ENCODE measurements around the gene BIK.
A peak's percentile ranks its signal among the peaks of the same experiment; 100 is the strongest.

Gene BIK

DNA sequence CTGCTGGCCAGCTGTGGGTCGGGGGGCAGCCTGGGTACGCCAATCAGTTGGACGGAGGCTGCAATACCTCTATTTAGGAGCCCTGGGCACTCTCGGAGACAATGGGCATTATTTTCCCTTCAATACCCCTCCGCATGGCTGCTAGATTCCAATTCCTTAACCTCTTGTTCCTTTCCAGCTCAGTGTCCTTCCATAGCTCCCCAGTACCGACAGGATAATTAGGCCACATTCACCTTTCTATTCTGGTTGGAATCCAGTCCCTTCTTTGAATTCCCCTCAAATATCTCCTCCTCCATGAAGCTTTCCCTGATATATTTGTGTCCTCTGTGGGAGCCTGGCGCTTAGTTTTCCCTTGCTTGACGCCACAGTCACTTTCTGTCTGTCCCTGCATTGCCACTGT, 4.2 kb upstream of the BIK start:
- DNase-seq, result no peak

DNA sequence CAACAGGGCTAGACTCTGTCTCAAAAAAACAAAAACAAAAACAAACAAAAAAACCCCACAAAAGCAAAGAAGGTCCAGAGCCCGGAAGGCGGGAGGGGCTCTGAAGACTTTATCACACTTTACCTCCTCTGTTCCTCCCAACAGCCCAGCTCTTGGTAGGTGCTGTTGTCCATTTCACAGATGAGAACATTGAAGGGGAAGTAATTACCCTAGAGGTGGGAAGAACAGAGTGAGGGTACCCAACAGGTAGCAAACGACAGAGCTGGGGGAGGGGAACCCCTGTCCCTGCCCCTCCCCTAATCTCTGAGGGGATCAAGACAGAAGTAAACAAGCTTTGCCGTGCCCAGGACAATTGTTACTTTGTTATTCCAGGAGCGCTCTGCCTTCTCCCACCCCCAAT, 1.0 kb upstream of the BIK start:
- no peak for DNase-seq

DNA sequence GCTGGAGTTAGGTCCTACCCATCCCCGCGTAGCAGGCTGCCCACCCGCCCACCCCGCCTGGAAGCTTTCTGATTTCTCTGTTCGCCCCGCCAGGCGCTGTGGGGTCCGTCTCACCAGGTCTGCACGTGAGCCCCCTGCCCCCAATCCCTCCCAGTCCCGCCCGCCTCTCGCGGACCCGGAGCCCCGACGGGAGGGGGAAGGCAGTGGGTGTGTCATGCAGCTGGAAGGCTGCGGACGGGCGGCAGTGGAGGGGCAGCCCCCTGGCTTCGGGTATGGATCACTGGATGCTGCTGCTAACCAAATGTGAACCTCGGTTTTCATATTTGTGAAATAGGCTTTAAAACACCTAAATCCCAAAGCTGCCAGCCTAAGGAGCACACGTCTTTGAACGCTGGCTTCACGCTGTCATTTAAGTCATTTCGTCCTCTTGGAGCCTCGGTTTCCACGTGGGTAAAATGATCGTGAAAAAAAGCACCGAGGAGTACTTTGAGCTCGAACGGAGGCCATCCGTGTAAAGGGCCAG, 568 bp upstream of the BIK start:
- no peak for DNase-seq

DNA sequence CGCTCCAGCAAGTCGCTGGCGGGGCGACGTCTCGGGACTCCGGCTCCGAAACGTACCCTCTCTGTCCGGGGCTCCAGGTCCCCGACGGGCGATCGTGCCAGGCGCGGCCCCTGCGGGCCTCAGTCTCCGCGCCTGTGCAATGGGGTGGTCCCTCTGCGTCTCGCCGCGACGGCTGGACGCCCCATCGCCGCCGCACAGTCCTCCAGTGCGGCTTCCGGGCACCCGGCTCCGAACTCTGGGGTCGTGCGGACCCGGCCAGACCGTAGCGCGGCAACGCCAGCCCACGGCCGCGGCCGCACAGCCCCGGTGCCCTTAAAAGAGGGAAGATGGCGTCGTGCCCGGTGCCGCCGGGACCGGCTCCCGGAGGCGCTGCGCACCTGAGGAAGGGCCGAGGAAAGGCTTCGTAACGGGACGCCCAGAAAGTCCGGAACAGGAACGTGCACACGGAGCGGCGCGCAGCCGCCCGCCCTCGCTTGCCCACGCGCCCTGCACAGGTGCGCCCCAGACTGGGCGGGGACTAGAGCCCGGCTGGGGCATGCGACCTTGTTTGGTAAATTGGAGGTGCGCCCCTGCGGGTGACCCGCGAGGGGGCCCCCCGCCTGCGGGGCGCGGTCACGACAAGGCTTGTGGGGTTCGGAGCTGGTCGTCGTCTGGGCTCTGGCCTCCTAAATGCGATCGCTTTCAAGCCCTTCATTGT, 525 bp downstream of the BIK start:
- no peak for DNase-seq

DNA sequence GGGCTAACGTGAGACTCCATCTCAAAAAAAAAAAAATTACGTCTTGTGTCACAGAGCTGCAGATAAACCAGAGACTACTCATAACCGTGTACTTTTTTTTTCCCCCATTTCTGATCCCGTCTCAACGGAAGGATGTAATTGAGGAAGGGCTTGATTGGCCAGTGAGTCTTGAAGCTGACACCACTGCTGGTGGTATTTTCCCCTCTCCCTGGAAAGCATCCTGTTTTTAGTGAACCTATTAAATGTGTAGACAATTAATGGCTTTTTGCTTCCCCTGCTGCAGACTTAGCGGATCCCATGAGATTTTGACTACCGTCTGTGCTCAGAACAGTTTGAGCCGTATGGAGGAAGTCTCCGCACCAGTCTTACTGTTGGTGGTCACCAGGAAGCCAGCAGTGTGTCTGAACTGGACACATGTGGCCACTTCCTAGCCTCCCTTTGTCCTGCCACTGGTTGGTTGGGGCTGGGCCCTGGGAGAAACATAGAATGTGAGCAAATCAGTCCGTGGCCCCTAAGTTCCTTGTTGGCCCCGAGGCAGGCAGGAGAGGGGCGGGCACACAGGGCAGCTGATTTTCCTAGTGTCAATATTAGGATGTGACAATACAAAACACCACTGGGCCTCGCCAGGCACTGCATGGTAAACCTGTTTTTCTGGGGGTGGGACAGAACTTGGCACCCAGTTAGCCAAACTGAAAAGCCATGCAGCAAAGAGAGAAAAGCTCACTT, 3.1 kb downstream of the BIK start:
- DNase-seq, result no peak

DNA sequence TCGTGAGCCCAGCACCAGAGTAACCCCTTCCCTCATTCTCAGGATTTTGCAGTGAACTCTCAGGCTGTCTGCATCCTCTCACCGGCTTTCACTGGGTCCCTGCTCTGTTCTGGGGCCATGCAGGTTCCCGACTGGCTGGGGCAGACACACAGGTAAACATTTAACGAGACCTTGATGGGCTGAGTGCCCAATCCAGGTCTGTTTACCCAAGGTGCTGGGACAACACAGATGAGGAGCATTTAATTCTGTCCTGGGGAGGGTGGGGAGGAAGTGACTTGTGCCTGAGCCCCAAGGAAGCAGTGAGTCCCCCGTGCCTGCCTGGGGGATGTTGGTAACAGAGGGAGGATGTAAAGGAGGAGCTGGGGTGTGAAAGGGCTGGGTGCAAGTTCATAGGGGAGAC, 4.4 kb downstream of the BIK start:
- DNase-seq, result no peak

DNA sequence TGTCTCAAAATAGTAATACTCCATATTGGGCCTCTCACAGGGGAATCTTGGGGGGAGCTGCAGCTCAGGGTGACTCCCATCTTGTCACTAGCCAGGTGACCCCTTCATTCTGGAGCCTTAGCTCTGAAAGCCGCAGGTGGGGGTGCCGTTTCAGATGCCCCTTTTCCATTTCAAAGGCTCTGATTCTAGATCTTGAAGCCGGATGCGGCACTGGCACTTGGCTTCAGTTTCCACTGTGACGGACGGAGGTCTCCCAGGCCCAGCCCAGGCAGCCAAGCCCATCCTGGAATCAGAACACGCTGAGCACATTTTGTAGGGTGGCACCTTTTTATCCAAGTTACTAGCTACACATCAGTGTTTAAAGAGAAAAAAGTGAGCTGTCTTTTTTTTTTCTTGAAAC, 6.4 kb downstream of the BIK start:
- no peak for DNase-seq

DNA sequence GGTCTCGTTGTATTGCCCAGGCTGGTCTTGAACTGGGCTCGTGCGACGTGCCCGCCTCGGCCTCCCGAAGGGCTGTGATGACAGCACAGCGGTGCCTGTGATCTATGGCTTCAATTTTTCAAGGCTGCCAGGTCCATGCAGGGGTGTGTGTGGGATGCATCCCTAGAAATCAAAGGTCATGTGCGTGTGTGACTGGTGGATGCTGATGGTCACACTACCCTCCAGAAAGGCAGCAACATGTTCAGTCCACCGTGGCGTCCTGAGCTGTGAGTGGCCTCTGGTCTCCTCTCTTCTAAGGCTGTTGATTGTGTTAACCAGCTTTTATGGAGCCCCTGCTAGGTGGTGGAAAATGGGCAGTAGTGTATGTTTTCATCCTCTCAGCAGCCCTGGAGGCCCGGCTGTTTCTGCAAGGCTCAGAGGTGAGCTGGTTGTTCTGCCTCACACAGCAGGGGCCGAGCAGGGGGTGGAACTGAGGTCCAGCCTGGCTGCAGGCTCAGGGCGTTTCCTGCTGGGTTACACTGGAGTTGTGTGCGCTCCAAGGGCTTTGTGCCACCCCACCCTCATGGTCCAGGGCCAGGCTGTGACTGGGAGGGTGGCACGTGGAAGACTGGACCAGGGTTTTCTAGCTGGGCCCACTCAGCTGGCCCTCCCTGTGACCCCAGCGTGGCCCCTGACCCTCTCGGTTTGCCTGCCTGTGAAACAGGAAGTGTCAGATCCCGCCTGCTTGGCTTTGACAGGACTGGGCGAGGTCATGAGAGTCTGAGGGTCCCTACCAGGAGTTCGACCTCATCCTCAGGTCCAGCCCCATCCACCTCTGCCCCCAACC, 7.7 kb downstream of the BIK start:
- DNase-seq, result no peak

DNA sequence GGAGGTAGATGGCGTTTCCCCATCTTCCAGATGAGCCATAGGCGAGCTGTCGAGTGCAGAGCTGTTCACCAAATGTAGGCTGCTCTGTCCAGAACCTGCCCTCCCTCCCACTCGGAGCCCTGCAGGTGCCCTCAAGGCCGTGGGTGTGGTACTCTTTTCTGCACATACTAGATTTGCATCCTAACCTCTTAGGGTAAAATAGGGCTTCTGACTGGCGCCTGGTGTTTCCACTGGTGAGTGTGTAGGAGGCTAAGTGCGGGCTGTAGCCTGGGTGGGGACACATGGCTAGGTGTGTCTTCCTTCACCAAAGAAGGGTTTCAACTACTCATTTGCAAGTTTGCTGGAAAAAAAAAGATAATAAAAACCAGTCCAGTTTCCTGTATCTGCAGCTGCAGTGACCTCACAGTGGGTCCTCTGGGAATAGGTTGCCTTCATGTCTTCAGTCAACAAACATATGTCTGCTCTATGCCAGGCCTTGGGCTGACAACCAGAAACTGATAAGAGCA, 8.5 kb downstream of the BIK start:
- no peak for DNase-seq

DNA sequence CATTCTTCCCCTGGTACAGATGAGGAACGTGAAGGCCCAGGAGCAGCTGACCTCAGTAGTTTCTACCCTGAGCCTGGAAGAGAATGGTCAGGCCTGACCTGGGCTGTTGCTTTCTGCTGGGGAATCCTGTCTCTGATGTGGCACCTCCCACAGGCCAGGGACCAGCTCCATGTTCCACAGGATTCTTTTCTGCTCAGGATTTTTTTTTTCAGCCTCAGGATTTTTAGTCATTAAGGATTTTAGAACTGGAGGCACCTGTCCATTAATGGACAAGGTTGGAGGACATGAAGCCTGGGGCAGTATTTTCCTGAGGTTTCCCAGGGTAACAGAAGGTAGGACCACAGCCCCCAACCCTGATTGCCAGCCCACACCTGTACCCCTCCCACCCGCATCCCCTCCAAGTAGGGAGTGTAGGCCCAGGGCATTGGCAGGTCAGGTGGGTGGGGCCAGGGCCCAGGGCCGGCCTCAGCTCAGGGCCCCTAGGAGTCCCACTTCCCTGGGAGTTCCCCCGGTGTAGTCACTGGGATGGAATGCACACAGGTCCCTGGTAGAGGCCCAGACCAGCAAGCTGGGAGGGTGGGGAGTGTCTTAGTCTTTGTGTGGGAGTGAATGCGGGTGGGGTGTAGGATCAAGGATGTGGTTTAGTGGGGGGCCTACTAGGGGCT, 16.1 kb downstream of the BIK start:
- DNase-seq, result no peak

DNA sequence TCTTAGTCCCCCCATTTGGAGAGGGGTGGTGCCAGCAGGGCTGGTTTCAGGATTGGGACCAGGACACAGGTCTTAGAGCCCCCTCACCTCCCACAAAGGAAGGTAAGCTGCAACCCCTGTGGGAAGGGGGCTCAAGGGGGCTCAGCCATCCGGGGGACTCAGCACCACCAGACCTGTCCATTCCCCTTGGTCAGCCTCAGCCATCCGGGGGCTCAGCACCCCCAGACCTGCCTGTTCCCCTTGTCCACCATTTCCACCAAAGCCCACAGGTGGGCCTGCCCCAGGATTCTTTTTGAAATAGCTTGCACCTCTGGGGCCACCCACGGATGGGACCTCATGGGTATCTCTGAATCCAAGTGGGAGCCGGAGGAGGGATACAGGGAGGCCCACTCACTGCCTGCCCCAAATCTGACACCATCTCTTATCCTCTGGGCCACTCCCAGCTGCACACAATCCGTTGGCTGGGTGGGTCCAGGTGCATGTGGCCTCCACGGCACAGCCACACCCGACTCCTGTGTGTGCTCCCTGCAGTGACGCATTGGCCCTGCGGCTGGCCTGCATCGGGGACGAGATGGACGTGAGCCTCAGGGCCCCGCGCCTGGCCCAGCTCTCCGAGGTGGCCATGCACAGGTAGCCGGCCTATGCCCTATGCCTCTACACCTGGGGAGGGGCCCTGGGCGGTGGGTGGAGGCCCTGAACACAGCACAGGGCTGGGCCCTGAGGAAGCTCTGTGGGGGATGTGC, 16.8 kb downstream of the BIK start:
- no peak for DNase-seq

DNA sequence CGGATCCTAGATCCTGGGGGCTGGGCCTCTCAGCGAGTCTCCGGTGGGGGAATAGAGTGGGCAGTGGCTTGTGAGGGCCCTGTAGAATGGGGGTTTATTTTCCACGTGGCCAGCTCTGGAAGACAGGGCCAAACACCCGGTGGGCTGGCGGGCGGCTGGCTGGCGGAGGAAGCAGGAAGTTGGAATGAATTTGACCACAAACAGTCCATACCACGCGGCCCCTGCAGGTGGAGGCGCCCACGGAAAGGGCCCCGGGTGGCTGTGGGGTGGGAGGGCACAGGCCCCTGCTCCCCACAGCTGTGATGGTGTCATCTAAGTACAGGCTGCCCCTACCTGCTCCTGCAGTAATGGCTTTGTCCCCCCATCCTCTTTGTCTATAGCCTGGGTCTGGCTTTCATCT, 17.6 kb downstream of the BIK start:
- DNase-seq, result no peak

DNA sequence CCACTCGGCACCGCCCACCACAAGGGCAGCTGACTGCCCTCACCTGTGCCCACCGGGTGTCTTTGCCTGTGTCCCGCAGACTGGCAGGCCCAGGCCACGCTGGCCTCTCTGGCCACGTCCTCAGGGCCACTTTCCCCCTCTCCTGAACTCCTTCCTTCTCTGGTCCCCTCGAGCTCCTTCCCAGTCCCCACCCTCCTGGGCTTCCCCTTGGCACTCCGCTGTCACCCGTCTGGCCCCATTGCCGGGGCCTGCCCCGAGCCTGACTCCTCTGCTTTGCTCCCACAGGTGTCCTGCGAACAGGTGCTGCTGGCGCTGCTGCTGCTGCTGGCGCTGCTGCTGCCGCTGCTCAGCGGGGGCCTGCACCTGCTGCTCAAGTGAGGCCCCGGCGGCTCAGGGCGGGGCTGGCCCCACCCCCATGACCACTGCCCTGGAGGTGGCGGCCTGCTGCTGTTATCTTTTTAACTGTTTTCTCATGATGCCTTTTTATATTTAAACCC, 18.4 kb downstream of the BIK start:
- DNase-seq, result peak; percentile 80

DNA sequence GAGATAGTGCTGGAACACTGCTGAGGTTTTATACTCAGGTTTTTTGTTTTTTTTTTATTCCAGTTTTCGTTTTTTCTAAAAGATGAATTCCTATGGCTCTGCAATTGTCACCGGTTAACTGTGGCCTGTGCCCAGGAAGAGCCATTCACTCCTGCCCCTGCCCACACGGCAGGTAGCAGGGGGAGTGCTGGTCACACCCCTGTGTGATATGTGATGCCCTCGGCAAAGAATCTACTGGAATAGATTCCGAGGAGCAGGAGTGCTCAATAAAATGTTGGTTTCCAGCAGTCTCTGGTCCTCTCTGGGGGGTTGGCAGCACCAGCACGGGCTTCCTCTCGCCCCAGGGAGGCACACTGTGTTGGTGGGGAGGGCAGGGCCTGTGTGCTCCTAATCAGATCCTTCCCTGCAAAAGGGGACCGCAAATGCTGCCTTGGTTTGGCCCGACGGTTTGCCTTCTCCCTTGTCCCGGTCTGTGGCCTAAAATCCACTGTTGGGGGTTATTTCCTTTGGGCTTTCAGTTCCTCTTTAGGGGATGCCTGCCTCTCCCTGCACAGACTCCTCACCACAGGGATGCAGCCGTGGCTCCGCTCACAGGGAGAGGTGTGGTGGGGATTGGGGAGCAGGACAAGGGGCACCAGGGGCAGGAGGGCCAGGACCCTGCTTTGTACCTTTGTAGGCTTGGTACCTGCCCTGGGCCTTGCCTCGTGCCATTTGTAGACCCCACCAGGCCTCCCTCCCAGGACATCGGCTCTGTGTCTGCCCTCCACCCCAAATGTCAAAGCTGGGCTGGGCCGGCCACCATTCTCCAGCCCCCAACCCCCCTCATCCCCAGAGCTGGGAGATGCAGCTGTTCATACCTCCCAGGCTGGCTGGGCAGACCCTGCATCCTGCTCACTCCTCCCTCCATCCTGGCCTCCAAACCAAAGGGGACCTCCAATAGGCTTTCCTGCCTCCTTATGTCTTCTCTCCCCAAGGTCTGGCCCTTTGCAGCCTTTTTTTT, 19.2 kb downstream of the BIK start:
- no peak for DNase-seq

DNA sequence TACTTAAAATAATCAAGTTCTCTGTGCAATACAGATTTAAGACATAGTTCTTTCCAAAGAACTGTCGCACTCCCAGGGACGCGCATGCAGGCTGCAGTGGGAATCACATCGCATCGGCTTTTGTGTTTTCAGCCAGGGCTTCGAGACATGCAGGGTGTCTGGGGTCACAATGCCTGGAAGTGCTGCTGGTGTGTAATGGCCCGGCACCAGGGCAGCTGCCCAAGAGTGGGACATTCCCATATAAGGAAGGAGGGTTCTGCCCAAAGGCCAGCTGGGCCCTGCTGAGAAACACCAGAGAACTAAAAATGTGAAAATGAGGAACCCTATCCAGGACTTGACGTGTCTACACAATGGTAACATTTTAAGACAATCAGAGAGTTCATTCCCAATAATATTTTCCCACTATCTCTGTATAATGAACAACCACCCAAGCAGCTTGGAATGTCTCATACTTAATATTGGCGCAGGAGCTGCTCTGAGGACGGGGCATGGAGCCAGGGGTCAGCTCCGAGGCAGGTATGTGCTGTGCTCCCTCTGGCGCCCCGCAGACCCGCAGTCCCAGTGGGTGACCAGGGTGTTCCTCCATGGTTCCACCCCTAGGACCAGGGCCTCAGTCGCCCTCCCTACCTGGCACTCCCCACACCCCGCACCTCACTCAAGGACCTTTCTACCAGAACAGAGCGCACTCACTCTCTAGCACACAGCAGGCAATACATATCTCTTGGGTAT, 21.4 kb downstream of the BIK start:
- no peak for DNase-seq

DNA sequence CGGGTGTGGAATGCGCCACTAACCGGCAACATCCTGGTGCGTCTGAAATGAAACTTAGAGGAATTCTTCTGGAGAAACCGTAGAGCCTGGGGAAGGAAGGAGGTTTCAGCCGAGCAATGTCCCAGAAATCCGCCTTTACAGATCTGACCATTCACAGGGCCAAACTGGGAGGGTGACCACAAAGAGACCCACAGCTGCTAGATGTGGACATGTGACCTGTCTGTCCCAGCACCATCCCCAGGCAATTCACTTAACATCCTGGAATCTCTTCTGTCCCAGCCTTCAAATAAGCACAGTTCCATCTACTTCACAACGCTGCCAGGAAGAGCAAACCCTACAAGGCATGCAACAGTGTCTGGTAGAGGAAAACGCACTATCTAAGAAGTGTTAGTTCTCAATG, 22.9 kb downstream of the BIK start:
- no peak for DNase-seq

DNA sequence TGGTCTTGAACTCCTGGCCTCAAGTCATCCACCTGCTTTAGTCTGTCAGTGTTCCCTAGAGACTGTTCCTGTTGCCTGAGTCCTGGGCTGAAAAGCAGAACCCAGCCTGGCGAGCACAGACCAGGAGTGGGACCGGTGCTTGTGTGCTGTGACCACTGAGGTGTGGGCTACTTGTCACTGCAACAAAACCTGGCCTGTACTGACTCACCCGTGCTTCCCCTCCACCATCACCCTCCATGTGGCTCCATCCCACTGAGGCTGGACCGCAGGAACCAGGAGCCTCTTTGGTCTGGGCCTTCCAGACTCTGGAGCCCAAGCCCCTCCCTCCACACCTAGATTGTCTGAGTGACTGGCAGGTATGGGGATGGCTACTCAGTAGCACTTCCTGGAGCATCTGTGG, 24.0 kb downstream of the BIK start:
- DNase-seq, result no peak

DNA sequence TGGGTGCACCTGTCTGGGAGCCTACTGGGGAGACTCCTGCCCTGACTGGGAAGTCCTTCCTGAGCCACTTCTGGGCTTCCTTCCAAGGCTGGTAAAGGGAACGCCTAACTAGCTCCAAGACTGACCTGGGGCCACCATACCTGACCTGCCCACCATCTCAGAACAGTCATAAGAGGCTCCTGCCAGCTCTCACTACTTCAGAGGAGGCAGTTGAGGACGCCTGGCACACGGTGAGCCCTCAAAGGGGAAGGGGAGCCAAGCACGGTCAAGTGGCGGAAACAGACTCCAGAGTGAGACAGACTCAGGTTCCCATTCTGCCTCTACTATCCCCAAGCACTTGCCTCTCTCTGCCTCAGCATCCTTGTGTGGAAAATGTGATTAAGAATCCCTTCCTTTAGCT, 25.0 kb downstream of the BIK start:
- DNase-seq, result no peak

DNA sequence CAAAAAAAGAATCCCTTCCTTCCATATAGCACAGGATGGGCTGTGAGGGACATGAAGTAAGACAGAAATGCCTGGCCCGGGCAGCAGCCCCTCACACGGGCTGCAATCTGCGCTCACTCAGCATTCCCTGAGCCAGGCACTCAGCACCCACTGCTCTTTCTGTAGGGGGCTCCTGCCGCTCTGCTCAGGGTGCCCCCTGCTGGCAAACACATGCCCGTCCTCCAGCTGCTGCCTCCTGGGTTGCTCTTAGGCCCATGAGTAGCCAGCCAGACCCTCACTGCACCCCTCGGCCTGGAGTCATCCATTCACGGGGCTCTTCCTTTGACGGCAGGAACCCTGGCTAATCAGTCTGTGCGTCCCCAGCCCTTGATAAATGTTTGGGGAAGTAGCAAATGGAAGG, 25.7 kb downstream of the BIK start:
- DNase-seq, result no peak

DNA sequence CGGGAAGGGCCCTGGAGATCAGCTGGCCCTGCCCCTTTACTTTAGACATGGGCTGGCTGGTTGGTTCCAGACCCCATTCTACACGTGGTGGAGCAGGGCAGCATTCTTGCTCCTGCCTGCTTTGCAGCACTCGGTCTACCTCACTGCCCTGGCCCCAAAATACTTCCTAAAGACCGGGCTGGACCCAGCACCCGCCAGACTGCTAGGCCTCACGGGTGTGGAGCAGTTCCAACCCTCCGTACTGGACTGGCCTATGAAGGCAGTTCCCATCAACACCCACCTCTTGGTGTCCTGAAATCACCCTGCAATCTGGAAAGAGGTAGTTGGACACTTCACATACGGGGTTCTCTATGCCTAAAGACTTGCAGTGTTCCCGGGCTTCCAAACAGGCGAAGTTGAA, 26.3 kb downstream of the BIK start:
- no peak for DNase-seq
